Activated naive CD4-positive, alpha-beta T cell (primary cell): ENCODE results near the gene TP63.
"Not testable (repeated sequence)": the region's sequence is repeated elsewhere in the genome, so short reads cannot be mapped to it uniquely, and the experiment has no call there.

Source experiments
- DNase-seq, 4 experiments: peaks; one replicate each; lab custom pipeline; 2025; lab: John Stamatoyannopoulos, UW

Gene TP63

GRCh38 chr3:189631373-189631408 is at the start of gene TP63:
Gene TP63 (plus strand): TSS chr3:189631389. CDS start chr3:189631516, 127 bp downstream.
- no peak for DNase-seq

DNA sequence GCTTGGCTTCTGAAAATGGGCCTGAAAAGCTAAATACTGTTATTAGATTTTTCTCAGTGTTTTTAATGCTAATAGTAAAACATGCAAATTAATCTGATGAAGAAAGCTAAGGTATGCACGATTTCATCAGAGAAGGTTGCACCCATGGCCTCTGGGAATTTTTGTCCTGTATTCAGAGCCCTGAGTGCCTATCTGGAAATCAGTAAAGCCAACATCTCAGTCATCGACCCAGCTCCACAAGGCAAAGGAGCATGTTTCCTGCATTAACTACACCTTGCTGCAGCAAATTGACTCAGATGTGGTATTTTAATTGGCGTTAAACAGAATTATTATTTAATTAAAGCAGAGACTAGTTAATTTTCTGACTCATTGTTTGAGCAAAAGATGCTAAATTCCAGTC is 49.0 kb upstream of the TP63 start:
- DNase-seq = no peak

GRCh38 chr3:189584645-189585044 is 46.5 kb upstream of the TP63 start:
- no peak for DNase-seq

DNA sequence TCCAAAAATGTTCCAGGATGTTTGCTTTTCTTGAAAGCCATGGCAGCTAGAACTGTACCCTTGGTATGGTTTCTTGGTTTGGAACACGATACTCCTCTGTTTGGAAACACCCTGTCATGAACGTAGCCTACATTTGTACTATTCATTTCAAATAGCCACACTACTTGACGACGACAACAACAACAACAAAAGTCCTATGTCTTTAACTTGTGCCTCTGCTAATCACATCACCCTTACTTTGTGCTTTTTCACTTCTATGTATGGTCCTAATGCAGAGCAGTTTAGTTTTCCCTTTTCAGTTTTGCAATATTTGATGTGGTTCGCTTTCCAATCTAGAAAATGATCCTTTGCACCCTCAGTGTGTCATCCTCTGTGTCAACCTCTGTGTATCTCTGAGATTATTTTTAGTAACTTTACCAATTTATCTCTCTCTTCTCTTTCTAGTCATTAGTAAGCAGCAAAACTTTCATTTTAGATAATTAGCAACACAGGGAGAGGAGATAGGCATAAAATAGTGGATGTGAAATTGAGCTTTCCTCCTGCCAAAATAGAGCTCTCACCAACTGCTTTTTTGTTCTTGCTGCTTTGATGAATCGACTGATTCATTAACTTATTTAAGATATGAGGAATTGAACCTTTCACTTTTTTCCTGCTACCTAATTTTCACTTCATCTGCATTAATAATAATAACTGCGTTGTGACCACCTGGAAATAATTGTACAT is 44.1 kb upstream of the TP63 start:
- no peak for DNase-seq

- DNase-seq = no peak
Observed at GRCh38 chr3:189587664-189588040, 43.5 kb upstream of the TP63 start.

DNA sequence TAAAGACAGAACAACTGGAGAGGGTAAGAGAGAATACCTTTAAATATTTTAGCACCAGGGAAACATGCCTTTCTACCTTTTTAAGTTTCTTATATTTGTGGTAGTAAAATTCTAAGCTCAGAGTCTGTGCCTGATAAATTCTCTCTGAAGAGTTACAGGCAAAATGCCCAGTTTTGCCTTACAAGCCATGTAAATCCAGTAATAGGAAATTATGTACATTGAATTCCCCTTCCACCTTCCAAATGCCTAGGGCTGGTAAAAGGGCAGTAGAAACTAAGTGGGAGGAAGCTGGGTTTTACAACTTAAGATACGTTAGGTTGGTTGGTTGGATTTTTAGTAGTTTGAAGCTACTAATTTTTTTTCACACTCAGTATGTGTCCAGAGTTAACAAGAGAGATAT is 43.1 kb upstream of the TP63 start:
- no peak for DNase-seq

GRCh38 chr3:189588475-189589178 is 42.6 kb upstream of the TP63 start:
- DNase-seq = no peak

GRCh38 chr3:189589179-189589569 is 42.0 kb upstream of the TP63 start:
- no peak for DNase-seq

GRCh38 chr3:189590223-189590622 is 41.0 kb upstream of the TP63 start:
- DNase-seq = no peak

- DNase-seq = no peak
Observed at GRCh38 chr3:189593581-189593980, 37.6 kb upstream of the TP63 start.

GRCh38 chr3:189596078-189596979 is 34.9 kb upstream of the TP63 start:
- DNase-seq = not testable (repeated sequence)

GRCh38 chr3:189597918-189598317 is 33.3 kb upstream of the TP63 start:
- DNase-seq = no peak

GRCh38 chr3:189598530-189599225 is 32.5 kb upstream of the TP63 start:
- no peak for DNase-seq

DNA sequence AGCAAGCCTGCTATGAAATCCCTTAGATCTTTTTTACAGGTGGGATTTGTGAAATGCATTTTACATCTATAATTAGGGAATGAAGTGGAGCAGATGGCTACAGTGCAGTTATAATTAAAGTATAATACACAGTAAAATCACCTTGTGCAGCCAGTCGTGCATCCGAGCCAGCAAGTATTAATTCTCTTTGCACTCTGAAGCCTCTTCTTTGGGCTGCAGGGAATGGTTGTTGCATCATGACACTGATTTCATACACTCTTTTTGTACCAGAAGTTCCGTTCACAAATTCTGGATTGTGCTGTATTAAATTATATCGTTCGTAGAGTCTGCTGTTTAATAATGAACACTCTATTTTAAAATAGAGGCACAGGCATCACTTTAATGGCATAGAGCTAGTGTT is 28.7 kb upstream of the TP63 start:
- no peak for DNase-seq

GRCh38 chr3:189605717-189606116 is 25.5 kb upstream of the TP63 start:
- DNase-seq = no peak

GRCh38 chr3:189606774-189607173 is 24.4 kb upstream of the TP63 start:
- no peak for DNase-seq

DNA sequence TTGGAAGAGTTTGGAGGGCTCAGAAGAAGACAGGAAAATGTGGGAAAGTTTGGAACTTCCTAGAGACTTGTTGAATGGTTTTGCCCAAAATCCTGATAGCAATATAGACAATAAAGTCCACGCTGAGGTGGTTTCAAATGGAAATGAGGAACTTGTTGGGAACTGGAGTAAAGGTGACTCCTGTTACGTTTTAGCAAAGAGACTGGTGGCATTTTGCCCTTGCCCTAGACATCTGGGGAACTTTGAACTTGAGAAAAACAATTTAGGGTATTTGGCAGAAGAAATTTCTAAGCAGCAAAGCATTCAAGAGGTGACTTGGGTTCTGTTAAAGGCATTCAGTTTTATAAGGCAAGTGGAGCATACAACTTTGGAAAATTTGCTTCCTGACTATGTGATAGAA is 18.5 kb upstream of the TP63 start:
- DNase-seq = not testable (repeated sequence)

DNA sequence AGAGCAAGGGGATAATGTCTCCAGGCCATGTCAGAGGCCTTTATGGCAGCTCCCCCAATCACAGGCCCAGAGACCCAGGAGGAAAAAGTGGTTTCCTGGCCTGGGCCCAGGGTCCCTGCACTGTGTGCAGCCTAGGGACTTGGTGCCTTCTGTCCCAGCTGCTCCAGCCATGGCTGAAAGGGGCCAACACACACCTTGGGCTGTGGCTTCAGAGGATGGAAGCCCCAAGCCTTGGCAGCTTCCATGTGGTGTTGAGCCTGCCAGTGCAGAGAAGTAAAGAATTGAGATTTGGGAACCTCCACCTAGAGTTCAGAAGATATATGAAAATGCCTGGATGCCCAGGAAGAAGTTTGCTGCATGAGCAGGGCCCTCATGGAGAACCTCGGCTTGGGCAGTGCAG is 18.1 kb upstream of the TP63 start:
- no peak for DNase-seq

DNA sequence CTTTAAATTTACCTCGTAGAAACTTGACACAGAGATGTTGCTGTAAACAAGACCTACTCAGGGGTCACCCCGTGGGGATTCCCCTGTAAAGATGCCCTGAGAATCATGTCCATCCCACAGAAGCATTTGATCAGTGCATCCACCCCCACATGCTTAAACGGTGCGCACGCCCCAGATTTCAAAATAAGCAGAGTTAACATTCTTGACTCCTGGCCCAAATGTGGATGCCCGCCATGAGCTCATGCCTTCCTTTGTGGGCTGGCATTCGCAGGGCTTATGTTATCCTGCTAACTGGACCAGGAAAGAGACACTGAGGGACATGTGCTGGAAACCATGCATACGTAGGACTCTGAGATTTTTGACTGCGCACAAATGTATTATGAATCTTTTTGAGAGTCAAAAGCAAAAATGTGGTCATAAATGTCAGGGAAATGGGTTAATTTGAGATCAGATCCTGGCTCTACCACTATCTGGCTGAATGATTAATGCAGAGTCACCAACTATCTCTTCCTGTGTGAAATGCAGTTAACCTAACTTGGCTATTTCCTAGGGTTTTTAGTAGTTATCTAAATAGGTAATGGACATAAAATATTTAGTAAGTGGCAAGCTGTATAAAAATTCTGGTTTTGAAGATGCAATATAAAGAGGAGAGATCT is 9.1 kb upstream of the TP63 start:
- no peak for DNase-seq

GRCh38 chr3:189622629-189623028 is 8.6 kb upstream of the TP63 start:
- DNase-seq = no peak

- no peak for DNase-seq
Observed at GRCh38 chr3:189624130-189624529, 7.1 kb upstream of the TP63 start.

GRCh38 chr3:189625071-189625470 is 6.1 kb upstream of the TP63 start:
- DNase-seq = no peak
